ENCODE measurements around the gene ZNF385D. TPM values are rescaled to one million over a fixed set of nuclear protein-coding genes. Genes with fewer than 3 reads are reported as not detected.

The ZNF385D gene
- total and polyA plus RNA-seq, 4 donors, result 0.08 to 0.50 (median 0.09) TPM

GRCh38 chr3:21766002-21766401 is 15.0 kb upstream of the ZNF385D start (continued):
- no peak for TF ChIP-seq REST (IDR thresholded peaks at IDR 0.05)
- TF ChIP-seq RXRA (IDR thresholded peaks at IDR 0.05), result no peak
- no peak for TF ChIP-seq FOXA1 (IDR thresholded peaks at IDR 0.05)
- no peak for TF ChIP-seq CTCF (IDR thresholded peaks at IDR 0.05; ENCODE audit: low read depth, low read length, missing input control)

DNA sequence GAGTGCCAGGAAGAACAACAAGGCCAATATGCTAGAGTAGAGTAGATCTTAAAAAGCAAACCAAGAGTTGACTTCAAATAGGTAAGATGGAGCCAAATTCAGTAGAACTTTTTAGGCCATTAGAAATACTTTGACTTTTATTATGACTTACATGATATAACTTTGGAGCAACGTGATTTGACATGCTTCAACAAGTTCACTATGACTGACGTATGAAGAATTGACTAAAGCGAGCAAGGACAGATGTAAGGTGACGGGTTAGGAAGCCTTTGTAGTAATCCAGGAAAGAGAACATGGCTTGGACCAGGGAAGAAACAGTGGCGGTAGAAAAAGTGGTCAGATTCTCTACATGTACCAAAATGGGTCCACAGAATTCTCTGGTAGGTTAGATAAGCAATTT is 4.9 kb upstream of the ZNF385D start:
- WGBS, result 72% methylated on average over 5 of the region's 5 CpGs
- Histone ChIP-seq H3K36me3 (ENCODE audit: control insufficient read depth in 4 of 4, insufficient read depth in 3 of 4, low read depth in 1 of 4, low read length in 3 of 4) (no peaks in the 10 kb centered on the region), H3K27me3 (ENCODE audit: control insufficient read depth in 4 of 4, insufficient read depth in 4 of 4, low read length in 3 of 4) (peaks cover 0 to under 1% (median 0%) of the 10 kb centered on the region in 4 donors), H3K9me3 (ENCODE audit: control insufficient read depth in 4 of 4, low read length in 3 of 4) (no peaks in the 10 kb centered on the region), H3K4me1 (ENCODE audit: control insufficient read depth in 4 of 4, insufficient read depth in 4 of 4, low read length in 3 of 4) (no peaks in the 10 kb centered on the region), H3K4me3 (ENCODE audit: low read depth in 1 of 3, low read length in 3 of 3) (no peak overlapping the region), H3K9ac (ENCODE audit: low read depth in 1 of 2, low read length in 2 of 2) (no peak overlapping the region), H3K27ac (ENCODE audit: low read depth in 1 of 2, low read length in 2 of 2) (no peak overlapping the region)
- TF ChIP-seq EGR1 (IDR thresholded peaks at IDR 0.05; ENCODE audit: low read depth in 2 of 2) (no peak), FOXA1 (IDR thresholded peaks at IDR 0.05) (no peak)
- DNase-seq (ENCODE audit: low spot score), result no peak

DNA sequence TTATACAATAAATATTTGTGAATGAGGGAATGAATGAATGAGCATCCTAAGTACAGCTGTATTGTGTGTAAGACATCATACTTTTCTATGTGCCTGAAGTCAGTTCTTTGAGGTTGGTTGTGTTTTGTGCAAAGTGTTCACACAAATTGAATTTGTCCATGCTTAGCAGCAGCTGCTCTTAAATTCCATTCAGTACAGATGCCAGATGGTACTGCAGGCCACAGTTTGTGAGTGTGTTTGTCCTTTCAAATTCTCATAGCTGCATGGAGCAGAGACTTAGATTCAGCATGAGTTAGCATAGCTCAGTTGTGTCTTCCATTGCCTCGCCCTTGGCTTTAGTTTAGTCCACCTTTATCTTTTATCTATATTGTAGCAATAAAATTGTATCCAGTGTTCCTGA is 3.8 kb upstream of the ZNF385D start:
- Histone ChIP-seq H3K4me1 (ENCODE audit: control insufficient read depth in 4 of 4, insufficient read depth in 4 of 4, low read length in 3 of 4) (no peaks in the 10 kb centered on the region), H3K4me3 (ENCODE audit: low read depth in 1 of 3, low read length in 3 of 3) (no peak overlapping the region), H3K27me3 (ENCODE audit: control insufficient read depth in 4 of 4, insufficient read depth in 4 of 4, low read length in 3 of 4) (peaks cover 0 to 3% (median 1%) of the 10 kb centered on the region in 4 donors), H3K36me3 (ENCODE audit: control insufficient read depth in 4 of 4, insufficient read depth in 3 of 4, low read depth in 1 of 4, low read length in 3 of 4) (no peaks in the 10 kb centered on the region), H3K27ac (ENCODE audit: low read depth in 1 of 2, low read length in 2 of 2) (no peak overlapping the region), H3K9me3 (ENCODE audit: control insufficient read depth in 4 of 4, low read length in 3 of 4) (no peaks in the 10 kb centered on the region), H3K9ac (ENCODE audit: low read depth in 1 of 2, low read length in 2 of 2) (no peak overlapping the region)
- 73% methylated on average over 1 of the region's 1 CpG for WGBS
- TF ChIP-seq HNF4G (IDR thresholded peaks at IDR 0.05) (no peak), CTCF (IDR thresholded peaks at IDR 0.05; ENCODE audit: low read depth, low read length, missing input control) (no peak), YY1 (IDR thresholded peaks at IDR 0.05) (no peak)
- DNase-seq (ENCODE audit: low spot score), result no peak

All from liver (tissue), 9 donors.